Subcutaneous abdominal adipose tissue (tissue), 5 donors: ENCODE data around the gene POLL.

ENCODE experiments used
- H3K27ac ChIP-seq: one replicate; pipeline ENCODE4 v1.7.0; 2013; ENCODE audit warnings: low read depth, mild to moderate bottlenecking, inconsistent platforms, low read length, moderate library complexity
- H3K27me3 ChIP-seq, 5 donors: one replicate each; pipeline ENCODE4 v1.7.0; 2013; ENCODE audit warnings: low read length in 5 of 5, inconsistent platforms in 1 of 5; ENCODE audit not compliant: control insufficient read depth in 5 of 5, insufficient read depth in 4 of 5
- H3K36me3 ChIP-seq, 5 donors: one replicate each; pipeline ENCODE4 v1.7.0; 2013; ENCODE audit warnings: low read length in 5 of 5; ENCODE audit not compliant: control insufficient read depth in 5 of 5, insufficient read depth in 5 of 5
- H3K4me1 ChIP-seq, 5 donors: one replicate each; pipeline ENCODE4 v1.7.0; 2013; ENCODE audit warnings: low read length in 5 of 5, mild to moderate bottlenecking in 3 of 5, moderate library complexity in 1 of 5; ENCODE audit not compliant: control insufficient read depth in 5 of 5, insufficient read depth in 5 of 5
- H3K4me3 ChIP-seq, 5 donors: one replicate each; pipeline ENCODE4 v1.7.0; 2013; ENCODE audit warnings: low read length in 5 of 5, low read depth in 1 of 5
- H3K9ac ChIP-seq, 5 donors: one replicate each; pipeline ENCODE4 v1.7.0; 2013; ENCODE audit warnings: low read length in 5 of 5, mild to moderate bottlenecking in 4 of 5, moderate library complexity in 3 of 5
- H3K9me3 ChIP-seq, 5 donors: one replicate each; pipeline ENCODE4 v1.7.0; 2013; ENCODE audit warnings: low read length in 5 of 5; ENCODE audit not compliant: control insufficient read depth in 5 of 5
- donor health status: healthy.
- donor health status: healthy.
- donor health status: healthy.
- donor health status: healthy.
- donor health status: healthy.

POLL gene

GRCh38 chr10:101585841-101586240 lies 2.2 kb downstream of the POLL start:
- H3K27me3 ChIP-seq, result no peaks in the 10 kb centered on the region
- no peaks in the 10 kb centered on the region for H3K9me3 ChIP-seq
- H3K36me3 ChIP-seq, result peaks cover 3 to 47% (median 42%) of the 10 kb centered on the region in 5 donors
- H3K4me1 ChIP-seq, result peaks cover 3 to 25% (median 20%) of the 10 kb centered on the region in 5 donors
- H3K9ac ChIP-seq, result no peak overlapping the region
- no peak overlapping the region for H3K4me3 ChIP-seq
- no peak overlapping the region for H3K27ac ChIP-seq

DNA sequence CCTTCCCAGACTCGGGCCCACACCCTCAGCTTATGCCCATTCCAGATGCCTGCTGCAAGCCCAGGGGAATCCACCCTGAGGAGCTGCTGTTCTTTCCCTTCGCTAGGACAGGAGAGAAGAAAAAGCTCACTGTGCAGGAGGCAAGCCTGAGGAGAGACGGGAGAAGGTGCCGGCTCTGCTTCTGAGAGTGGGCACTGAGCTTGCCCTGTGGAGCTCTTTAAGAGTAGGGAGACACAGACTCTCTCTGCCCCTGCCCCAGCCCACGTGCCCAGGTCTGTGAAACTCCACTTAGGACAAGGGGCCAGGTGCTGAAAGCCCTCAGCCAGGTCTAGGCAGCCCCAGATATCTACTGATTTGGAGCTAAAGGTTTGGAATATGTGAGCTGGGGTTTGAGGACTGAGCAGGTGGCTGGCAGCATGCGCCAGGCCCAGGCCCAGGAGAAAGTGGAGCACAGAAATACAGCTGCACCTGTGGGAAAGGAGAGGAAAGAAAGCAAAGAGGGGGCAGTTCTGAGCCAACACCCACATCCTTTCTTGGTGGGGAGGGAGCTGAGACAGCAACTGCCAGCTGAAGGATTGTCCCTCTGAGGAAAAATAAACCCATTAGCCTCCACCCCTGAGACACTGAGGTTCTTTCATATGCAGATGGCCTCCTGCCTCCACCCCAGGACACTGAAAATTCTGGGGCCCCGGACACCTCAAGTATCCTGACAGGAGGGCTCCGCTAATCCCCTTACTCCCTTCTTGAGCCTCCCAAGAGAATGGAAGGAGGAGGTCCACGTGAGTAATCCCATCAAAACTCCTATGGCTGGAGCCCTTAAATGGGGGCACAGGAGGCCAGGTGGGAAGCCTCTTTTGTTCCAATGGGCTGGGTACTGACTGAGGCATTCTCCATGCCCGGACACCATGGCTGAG lies 7.3 kb downstream of the POLL start:
- H3K4me3 ChIP-seq, result no peak overlapping the region
- no peak overlapping the region for H3K9ac ChIP-seq
- no peaks in the 10 kb centered on the region for H3K4me1 ChIP-seq
- peaks cover 3 to 85% (median 71%) of the 10 kb centered on the region in 5 donors for H3K36me3 ChIP-seq
- H3K9me3 ChIP-seq, result no peaks in the 10 kb centered on the region
- H3K27ac ChIP-seq, result no peak overlapping the region
- no peaks in the 10 kb centered on the region for H3K27me3 ChIP-seq

DNA sequence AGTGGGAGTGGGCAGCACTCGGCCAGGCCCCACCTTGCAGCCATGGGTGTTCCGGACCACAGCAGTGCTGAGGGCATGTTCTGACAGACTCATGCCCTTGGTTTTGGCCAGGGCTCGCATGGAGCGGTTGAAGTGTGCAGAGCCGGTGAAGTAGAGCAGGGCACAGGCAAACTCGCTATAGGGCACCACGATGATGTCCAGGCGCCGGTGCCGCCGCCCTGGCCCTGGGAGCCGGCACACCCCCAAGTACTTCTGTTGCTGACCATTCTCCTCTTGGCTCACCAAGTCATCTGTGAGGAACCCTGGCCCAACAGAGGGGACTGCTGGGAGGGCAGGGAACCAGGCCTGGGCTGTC lies 8.6 kb downstream of the POLL start:
- H3K27me3 ChIP-seq, result no peaks in the 10 kb centered on the region
- H3K27ac ChIP-seq, result no peak overlapping the region
- H3K9me3 ChIP-seq, result no peaks in the 10 kb centered on the region
- H3K4me1 ChIP-seq, result no peaks in the 10 kb centered on the region
- peaks cover 3 to 74% (median 58%) of the 10 kb centered on the region in 5 donors for H3K36me3 ChIP-seq
- no peak overlapping the region for H3K9ac ChIP-seq
- H3K4me3 ChIP-seq, result no peak overlapping the region

- Histone ChIP-seq H3K9ac (no peak overlapping the region), H3K9me3 (no peaks in the 10 kb centered on the region), H3K4me3 (no peak overlapping the region), H3K27ac (no peak overlapping the region), H3K4me1 (no peaks in the 10 kb centered on the region), H3K36me3 (peaks cover 3 to 70% (median 56%) of the 10 kb centered on the region in 5 donors), H3K27me3 (no peaks in the 10 kb centered on the region)
Measured at GRCh38 chr10:101578803-101579515, 9.1 kb downstream of the POLL start.

DNA sequence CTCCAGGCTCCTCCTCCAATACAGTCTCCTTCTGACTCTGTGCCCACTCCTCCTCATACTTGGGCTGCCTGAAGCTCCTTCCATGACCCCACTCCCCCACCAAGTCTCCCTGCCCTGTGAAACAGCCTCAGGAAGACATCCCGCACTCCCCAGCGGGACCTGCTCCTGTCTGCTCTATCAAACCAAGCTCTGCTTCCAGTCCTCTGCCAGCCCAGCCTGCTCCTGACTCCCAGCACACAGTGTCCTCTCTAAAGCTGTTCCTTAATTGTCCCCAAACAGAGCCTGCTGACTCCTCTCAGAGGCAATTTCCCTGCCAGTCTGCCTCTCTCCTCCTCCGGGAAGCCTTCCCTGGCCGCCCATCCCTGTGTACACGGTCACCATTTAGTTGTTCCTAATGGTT lies 9.9 kb downstream of the POLL start:
- peaks cover 0 to 6% (median 3%) of the 10 kb centered on the region in 5 donors for H3K9me3 ChIP-seq
- no peak overlapping the region for H3K4me3 ChIP-seq
- H3K36me3 ChIP-seq, result peaks cover 0 to 62% (median 49%) of the 10 kb centered on the region in 5 donors
- no peak overlapping the region for H3K9ac ChIP-seq
- no peaks in the 10 kb centered on the region for H3K27me3 ChIP-seq
- H3K27ac ChIP-seq, result no peak overlapping the region
- H3K4me1 ChIP-seq, result no peaks in the 10 kb centered on the region

- no peak overlapping the region for H3K9ac ChIP-seq
- peaks cover 0 to 53% (median 40%) of the 10 kb centered on the region in 5 donors for H3K36me3 ChIP-seq
- H3K4me1 ChIP-seq, result no peaks in the 10 kb centered on the region
- no peak overlapping the region for H3K27ac ChIP-seq
- no peaks in the 10 kb centered on the region for H3K27me3 ChIP-seq
- peaks cover 3 to 15% (median 12%) of the 10 kb centered on the region in 5 donors for H3K9me3 ChIP-seq
- no peak overlapping the region for H3K4me3 ChIP-seq
Measured at GRCh38 chr10:101577121-101577871, 10.8 kb downstream of the POLL start.

- Histone ChIP-seq H3K9me3 (peaks cover 3 to 17% (median 13%) of the 10 kb centered on the region in 5 donors), H3K4me3 (no peak overlapping the region), H3K9ac (no peak overlapping the region), H3K4me1 (no peaks in the 10 kb centered on the region), H3K36me3 (peaks cover 0 to 47% (median 36%) of the 10 kb centered on the region in 5 donors), H3K27ac (no peak overlapping the region), H3K27me3 (no peaks in the 10 kb centered on the region)
Measured at GRCh38 chr10:101576211-101576863, 11.7 kb downstream of the POLL start.

DNA sequence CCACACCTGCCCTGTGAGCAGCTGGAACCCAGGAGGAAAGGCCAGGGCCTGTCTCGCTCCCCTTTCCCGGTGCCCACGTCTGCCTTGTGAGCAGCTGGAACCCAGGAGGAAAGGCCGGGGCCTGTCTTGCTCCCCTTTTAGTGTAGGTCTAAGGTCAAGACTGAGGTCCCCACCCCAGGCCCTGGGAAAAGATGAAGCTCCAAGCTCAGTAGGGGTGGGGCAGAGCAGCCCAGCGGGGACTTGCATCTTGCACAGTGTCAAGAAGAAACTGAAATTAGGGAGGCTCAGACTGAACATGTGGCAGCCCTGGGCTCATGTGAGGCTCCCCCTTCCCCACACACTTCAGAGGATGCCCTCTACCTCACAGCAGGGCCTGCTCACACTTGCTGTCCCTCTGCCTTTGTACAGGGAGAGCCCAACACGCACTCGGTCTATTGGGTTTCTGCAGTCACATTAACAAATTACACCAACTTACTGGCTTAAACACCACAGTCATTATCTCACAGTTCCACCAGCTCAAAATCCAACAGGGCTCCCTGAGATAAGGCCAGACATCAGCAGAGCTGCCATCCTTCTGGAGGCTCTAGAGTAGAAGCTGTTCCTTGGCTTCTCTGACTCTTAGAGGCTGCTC lies 12.4 kb downstream of the POLL start:
- Histone ChIP-seq H3K4me1 (peaks cover 0 to 6% (median 4%) of the 10 kb centered on the region in 5 donors), H3K9ac (no peak overlapping the region), H3K36me3 (peaks cover 0 to 41% (median 30%) of the 10 kb centered on the region in 5 donors), H3K27me3 (peaks cover 0 to 3% (median 0%) of the 10 kb centered on the region in 5 donors), H3K27ac (no peak overlapping the region), H3K9me3 (peaks cover 3 to 17% (median 13%) of the 10 kb centered on the region in 5 donors), H3K4me3 (no peak overlapping the region)

DNA sequence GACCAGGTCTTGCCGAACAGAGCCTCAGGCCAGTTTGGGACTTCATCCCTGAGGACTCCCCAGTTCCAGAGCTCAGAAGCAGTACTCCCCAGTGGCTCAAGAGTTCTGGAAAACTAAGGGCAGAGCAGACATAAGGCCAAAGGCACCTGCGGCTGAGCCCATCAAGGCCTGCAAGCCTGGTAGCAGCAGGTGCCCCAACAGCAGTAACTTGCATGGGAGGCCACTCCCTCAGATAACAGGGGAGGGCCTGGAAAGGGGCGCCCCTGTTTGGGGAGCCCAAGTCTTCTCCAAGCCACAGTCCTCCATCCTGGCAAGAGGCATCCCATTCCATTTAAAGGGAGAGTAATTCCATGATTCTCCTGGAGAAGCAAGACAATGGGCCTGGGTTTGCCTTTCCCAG lies 13.0 kb downstream of the POLL start:
- no peak overlapping the region for H3K4me3 ChIP-seq
- no peak overlapping the region for H3K27ac ChIP-seq
- peaks cover 0 to 35% (median 24%) of the 10 kb centered on the region in 5 donors for H3K36me3 ChIP-seq
- no peak overlapping the region for H3K9ac ChIP-seq
- peaks cover 0 to 10% (median 8%) of the 10 kb centered on the region in 5 donors for H3K4me1 ChIP-seq
- H3K27me3 ChIP-seq, result peaks cover 0 to 3% (median 0%) of the 10 kb centered on the region in 5 donors
- peaks cover 3 to 17% (median 13%) of the 10 kb centered on the region in 5 donors for H3K9me3 ChIP-seq
